A549 (cell line): ENCODE data around the gene CFAP99. TPM values are rescaled to one million over a fixed set of nuclear protein-coding genes. Genes with fewer than 3 reads are reported as not detected.

Experiments
- ATAC-seq, 2 experiments: fragments of 200-7000 bp in 1 of 2; fragments of >200 bp in 1 of 2; cut with Nextera tagmentation in 1 of 2; cut with Tn5 transposase in 1 of 2; 3 replicates each; pipeline versions ENCODE4 v1.8.0 to v1.9.1; 2018 to 2020; ENCODE audit warnings: mild to moderate bottlenecking in 1 of 2, moderate library complexity in 1 of 2
- CTCF ChIA-PET: fragments of 300-600 bp; sonication (Branson Sonifier 250); formaldehyde crosslinking; extraction: SDS; loops from one replicate; lab custom pipeline; 2021; ENCODE audit warnings: antibody characterized with exemption, inconsistent platforms; lab: Yijun Ruan, JAX
- POLR2A ChIA-PET: fragments of 350-600 bp; formaldehyde crosslinking; extraction: SDS; loops from one replicate; lab custom pipeline; 2021; ENCODE audit warnings: antibody characterized with exemption, inconsistent platforms; lab: Yijun Ruan, JAX
- DNase-seq, 2 experiments: peaks; one replicate each; pipeline versions ENCODE4 v3.0.0 to v3.0.0-alpha.2; 2011 to 2016; ENCODE audit warnings: low read depth in 1 of 2, low spot score in 1 of 2
- FAIRE-seq: peaks from 2 replicates; lab custom pipeline; 2011; peaks lifted over from hg19 to GRCh38; lab: Jason Lieb, UNC
- H3K27ac ChIP-seq, 2 experiments: fragments of >200 bp; sonication (Bioruptor Twin); formaldehyde crosslinking; 3 replicates each; pipeline ENCODE4 v1.5.1; 2016 to 2017
- H3K4me1 ChIP-seq: fragments of >200 bp; sonication (Bioruptor Twin); formaldehyde crosslinking; 3 replicates; pipeline ENCODE4 v1.6.1; 2016
- H3K4me2 ChIP-seq: fragments of >200 bp; sonication (Bioruptor Twin); formaldehyde crosslinking; 3 replicates; pipeline ENCODE4 v1.6.1; 2016
- H3K4me3 ChIP-seq: fragments of >200 bp; sonication (Bioruptor Twin); formaldehyde crosslinking; 3 replicates; pipeline ENCODE4 v1.5.1; 2016
- H3K9me3 ChIP-seq: fragments of >200 bp; sonication (Bioruptor Twin); formaldehyde crosslinking; 3 replicates; pipeline ENCODE4 v1.6.1; 2016
- BCL3 ChIP-seq: fragments of >200 bp; sonication (Bioruptor Twin); formaldehyde crosslinking; IDR thresholded peaks from 3 replicates; pipeline ENCODE4 v1.6.1; 2016
- BHLHE40 ChIP-seq: IDR thresholded peaks from 2 replicates; pipeline ENCODE4 v1.6.1; 2012; ENCODE audit warnings: low read depth, low read length, inconsistent platforms
- CBX2 ChIP-seq: fragments of 200-600 bp; sonication (generic); IDR thresholded peaks from 2 replicates; pipeline ENCODE4 v1.6.1; 2016; ENCODE audit warnings: low read depth, mild to moderate bottlenecking, borderline replicate concordance
- CEBPB ChIP-seq, 2 experiments: fragments of >200 bp in 1 of 2; sonication (Bioruptor Twin) in 1 of 2; formaldehyde crosslinking in 1 of 2; IDR thresholded peaks; 2 replicates each; pipeline ENCODE4 v1.6.1; 2012 to 2016
- CHD4 ChIP-seq: fragments of 200-600 bp; sonication (generic); IDR thresholded peaks from 2 replicates; pipeline ENCODE4 v1.6.1; 2016; ENCODE audit warnings: antibody characterized with exemption, mild to moderate bottlenecking, borderline replicate concordance
- EHMT2 ChIP-seq: fragments of 200-600 bp; sonication (generic); IDR thresholded peaks from 2 replicates; pipeline ENCODE4 v1.6.1; 2016; ENCODE audit warnings: antibody characterized with exemption, low read depth, mild to moderate bottlenecking, moderate library complexity
- ELK1 ChIP-seq: fragments of 150-350 bp; IDR thresholded peaks from 2 replicates; pipeline ENCODE4 v1.6.1; 2014; ENCODE audit warnings: low read depth, mild to moderate bottlenecking, low read length
- EP300 ChIP-seq, 2 experiments: fragments of >200 bp; sonication (Bioruptor Twin); formaldehyde crosslinking; IDR thresholded peaks; 2 replicates in 1 of 2; 3 replicates in 1 of 2; pipeline ENCODE4 v1.6.1; 2016 to 2017
- ESRRA ChIP-seq: fragments of 150-350 bp; IDR thresholded peaks from 2 replicates; pipeline ENCODE4 v1.6.1; 2014; ENCODE audit warnings: mild to moderate bottlenecking, low read length, borderline replicate concordance
- FOSB ChIP-seq: fragments of 250-450 bp; sonication (Bioruptor Pico); IDR thresholded peaks from 2 replicates; pipeline ENCODE4 v1.5.0; 2020; ENCODE audit warnings: mild to moderate bottlenecking, moderate library complexity
- FOXS1 ChIP-seq: fragments of 250-450 bp; sonication (Bioruptor Pico); IDR thresholded peaks from 2 replicates; pipeline ENCODE4 v1.5.0; 2020; ENCODE audit warnings: mild to moderate bottlenecking, moderate library complexity
- HDAC2 ChIP-seq: fragments of 200-600 bp; sonication (generic); IDR thresholded peaks from 2 replicates; pipeline ENCODE4 v1.6.1; 2016
- HOXA7 ChIP-seq: fragments of 250-450 bp; sonication (Bioruptor Pico); IDR thresholded peaks from 2 replicates; pipeline ENCODE4 v1.5.0; 2020; ENCODE audit warnings: mild to moderate bottlenecking, moderate library complexity
- HOXB13 ChIP-seq: fragments of 250-450 bp; sonication (Bioruptor Pico); IDR thresholded peaks from 2 replicates; pipeline ENCODE4 v1.5.0; 2020; ENCODE audit warnings: low read depth, mild to moderate bottlenecking, moderate library complexity
- MAFK ChIP-seq: fragments of 450-650 bp; IDR thresholded peaks from 2 replicates; pipeline ENCODE4 v1.6.1; 2014; ENCODE audit not compliant: partially characterized antibody
- MYC ChIP-seq: IDR thresholded peaks from 2 replicates; pipeline ENCODE4 v1.6.1; 2012; ENCODE audit warnings: mild to moderate bottlenecking, inconsistent platforms, low read length, improper control_type of control experiment, borderline replicate concordance
- NFE2L2 ChIP-seq: fragments of 150-350 bp; conservative IDR thresholded peaks from 2 replicates; pipeline ENCODE4 v1.6.1; 2014; ENCODE audit warnings: low read length
- NR3C1 ChIP-seq: fragments of >200 bp; sonication (Bioruptor Twin); formaldehyde crosslinking; IDR thresholded peaks from 3 replicates; pipeline ENCODE4 v1.6.1; 2017
- RCOR1 ChIP-seq: fragments of 150-350 bp; IDR thresholded peaks from 2 replicates; pipeline ENCODE4 v1.6.1; 2014; ENCODE audit warnings: antibody characterized with exemption, low read length, low read depth
- REST ChIP-seq: fragments of 200-600 bp; sonication (generic); IDR thresholded peaks from 2 replicates; pipeline ENCODE4 v1.6.1; 2016; ENCODE audit warnings: antibody characterized with exemption, mild to moderate bottlenecking, moderate library complexity
- SMC3 ChIP-seq: fragments of >200 bp; sonication (Bioruptor Twin); formaldehyde crosslinking; IDR thresholded peaks from 3 replicates; pipeline ENCODE4 v1.6.1; 2018; ENCODE audit warnings: inconsistent platforms
- SREBF2 ChIP-seq: fragments of 450-650 bp; IDR thresholded peaks from 2 replicates; pipeline ENCODE4 v1.6.1; 2014; ENCODE audit warnings: mild to moderate bottlenecking, moderate library complexity
- TFCP2L1 ChIP-seq: fragments of 250-450 bp; sonication (Bioruptor Pico); IDR thresholded peaks from 2 replicates; pipeline ENCODE4 v1.5.0; 2021; ENCODE audit warnings: mild to moderate bottlenecking
- TP53 ChIP-seq: fragments of 250-450 bp; sonication (Bioruptor Pico); IDR thresholded peaks from 2 replicates; pipeline ENCODE4 v1.5.0; 2021; ENCODE audit warnings: mild to moderate bottlenecking, moderate library complexity
- ZFP36 ChIP-seq: fragments of 450-650 bp; IDR thresholded peaks from 2 replicates; pipeline ENCODE4 v1.6.1; 2014; ENCODE audit warnings: borderline replicate concordance; ENCODE audit not compliant: partially characterized antibody
- ZNF302 ChIP-seq: fragments of 250-450 bp; sonication (Bioruptor Pico); IDR thresholded peaks from 2 replicates; pipeline ENCODE4 v1.9.0; 2021; ENCODE audit warnings: inconsistent platforms, mild to moderate bottlenecking, moderate library complexity
- WGBS: methylation state at CpG from one replicate; pipeline ENCODE4 v1.1.6; 2017; ENCODE audit errors: missing lambda C conversion rate; 5-methylcytosine and 5-hydroxymethylcytosine counted together
- polyA plus RNA-seq, 4 experiments: library from polyadenylated mRNA; depleted of rRNA in 3 of 4; stranded (reverse); fragments of >200 nt; fragmentation: RNase III in 1 of 4; extraction: RNeasy Plus Mini Kit Qiagen cat#74134 plus additional on column Dnase treatment in 1 of 4; gene quantifications; 2 replicates in 3 of 4; 3 replicates in 1 of 4; pipeline ENCODE4 v1.2.3, GENCODE V29; 2011 to 2017

Gene CFAP99
- polyA plus RNA-seq, 2 of the 4 experiments (the other 2 are of a cell fraction): 0.09 TPM; not detected in 1

GRCh38 chr4:2394528-2394927 lies 24.2 kb upstream of the CFAP99 start:
- TF ChIP-seq FOXS1 (CRISPR knock-in tag) (no peak), NFE2L2 (no peak), CBX2 (no peak), EHMT2 (no peak), CEBPB (IDR thresholded peaks at IDR 0.05) (no peak), REST (no peak), SMC3 (no peak), MAFK (no peak), BCL3 (no peak), ESRRA (no peak), MYC (no peak), HOXA7 (no peak), ZNF302 (no peak), CHD4 (no peak), SREBF2 (no peak), ELK1 (no peak), TFCP2L1 (no peak)
- DNase-seq (no peak), ATAC-seq (no peak), FAIRE-seq (no peak)
- CTCF ChIA-PET: interaction anchor here (1.4 kb wide), 1 partner anchor 9 kb away, joined by 3 read pairs; no protein-coding TSS in a partner anchor
- 98% methylated on average over 11 of the region's 17 CpGs for WGBS
- POLR2A ChIA-PET: no interaction called here
- no peaks in the 10 kb centered on the region for H3K9me3 ChIP-seq
- H3K4me3 ChIP-seq: no peak overlapping the region
- no peaks in the 10 kb centered on the region; the same call in 2 of the 3 replicates for H3K4me1 ChIP-seq
- no peak overlapping the region for H3K27ac ChIP-seq
- no peak overlapping the region for H3K4me2 ChIP-seq

GRCh38 chr4:2395038-2395437 lies 23.7 kb upstream of the CFAP99 start:
- DNase-seq: no peak
- Histone ChIP-seq H3K4me3 (no peak overlapping the region), H3K9me3 (no peaks in the 10 kb centered on the region), H3K4me1 (no peaks in the 10 kb centered on the region; the same call in 2 of the 3 replicates), H3K27ac (no peak overlapping the region), H3K4me2 (no peak overlapping the region)
- ChIA-PET POLR2A (no interaction called here), CTCF (interaction anchor here (0.6 kb wide), 1 partner anchor 70 kb away, joined by 3 read pairs; no protein-coding TSS in a partner anchor)
- ATAC-seq: no peak; a peak in 1 of 6 replicates
- TF ChIP-seq HDAC2 (no peak), EP300 (IDR thresholded peaks at IDR 0.05) (no peak), ELK1 (no peak), ZFP36 (no peak), HOXA7 (no peak), EHMT2 (no peak), TP53 (no peak), BHLHE40 (no peak), ESRRA (no peak), HOXB13 (CRISPR knock-in tag) (no peak), RCOR1 (no peak), FOSB (no peak), CHD4 (no peak), NR3C1 (no peak)
- no peak for FAIRE-seq
- WGBS: 56% methylated on average over 9 of the region's 9 CpGs
